Mesendoderm (in vitro differentiated cells): Measurements from ENCODE around the gene FAM216A.

Source experiments
- DNase-seq: peaks from one replicate; pipeline ENCODE4 v3.0.0; 2013
- H2AK5ac ChIP-seq: 2 replicates; pipeline ENCODE4 v1.6.1; 2013; ENCODE audit warnings: low read length, inconsistent platforms
- H2BK120ac ChIP-seq: 2 replicates; pipeline ENCODE4 v1.6.1; 2013; ENCODE audit warnings: low read depth, mild to moderate bottlenecking, low read length, moderate library complexity, mixed read lengths
- H2BK15ac ChIP-seq: replicated peaks from 2 replicates; pipeline ENCODE4 v1.6.1; 2013; ENCODE audit warnings: low read depth, mild to moderate bottlenecking, moderate library complexity
- H2BK5ac ChIP-seq: 2 replicates; pipeline ENCODE4 v1.6.1; 2013; ENCODE audit warnings: low read length, inconsistent platforms
- H3K18ac ChIP-seq: 2 replicates; pipeline ENCODE4 v1.6.1; 2013; ENCODE audit warnings: mild to moderate bottlenecking, low read length, mixed read lengths
- H3K23ac ChIP-seq: one replicate; pipeline ENCODE4 v1.6.1; 2013; ENCODE audit warnings: low read length
- H3K27ac ChIP-seq: 2 replicates; pipeline ENCODE4 v1.5.1; 2013; ENCODE audit warnings: low read depth, mild to moderate bottlenecking, inconsistent platforms, low read length, moderate library complexity
- H3K27me3 ChIP-seq: 2 replicates; pipeline ENCODE4 v1.6.1; 2013; ENCODE audit warnings: low read length, control low read depth, mild to moderate bottlenecking, inconsistent platforms; ENCODE audit not compliant: insufficient read depth, poor library complexity
- H3K36me3 ChIP-seq: 2 replicates; pipeline ENCODE4 v1.6.1; 2013; ENCODE audit warnings: low read length, inconsistent platforms; ENCODE audit not compliant: control insufficient read depth, insufficient read depth
- H3K4ac ChIP-seq: one replicate; pipeline ENCODE4 v1.6.1; 2013; ENCODE audit warnings: low read depth, mild to moderate bottlenecking, low read length, moderate library complexity
- H3K4me1 ChIP-seq: 2 replicates; pipeline ENCODE4 v1.6.1; 2013; ENCODE audit warnings: low read depth, low read length, inconsistent platforms; ENCODE audit not compliant: control insufficient read depth
- H3K4me2 ChIP-seq: 2 replicates; pipeline ENCODE4 v1.6.1; 2013; ENCODE audit warnings: low read length
- H3K4me3 ChIP-seq: 2 replicates; pipeline ENCODE4 v1.5.1; 2013; ENCODE audit warnings: mild to moderate bottlenecking, low read length
- H3K56ac ChIP-seq: one replicate; pipeline ENCODE4 v1.6.1; 2013; ENCODE audit warnings: low read length
- H3K79me1 ChIP-seq: 2 replicates; pipeline ENCODE4 v1.6.1; 2013; ENCODE audit warnings: low read length, inconsistent platforms
- H3K79me2 ChIP-seq: 2 replicates; pipeline ENCODE4 v1.6.1; 2013; ENCODE audit warnings: mild to moderate bottlenecking, low read length; ENCODE audit not compliant: control insufficient read depth, insufficient read depth
- H3K9ac ChIP-seq: 2 replicates; pipeline ENCODE4 v1.6.1; 2013; ENCODE audit warnings: low read length, inconsistent platforms
- H4K5ac ChIP-seq: one replicate; pipeline ENCODE4 v1.6.1; 2013; ENCODE audit warnings: low read length
- H4K8ac ChIP-seq: one replicate; pipeline ENCODE4 v1.6.1; 2013; ENCODE audit warnings: low read depth, mild to moderate bottlenecking, control low read depth, low read length, moderate library complexity
- WGBS: extraction: QIAGEN DNeasy Blood & Tissue Kit; methylation state at CpG from one replicate; pipeline ENCODE4 v1.1.7; 2013; ENCODE audit warnings: low lambda C conversion rate, missing lambda C conversion rate; ENCODE audit not compliant: insufficient coverage; ENCODE audit errors: extremely low coverage; 5-methylcytosine and 5-hydroxymethylcytosine counted together

Gene FAM216A

GRCh38 chr12:110501399-110501751 is 32.7 kb downstream of the FAM216A start:
- peak overlapping the region; percentile 15 for H3K27ac ChIP-seq
- H3K79me2 ChIP-seq = peaks cover 2% of the 10 kb centered on the region
- peak; percentile 48 for DNase-seq
- no peak overlapping the region for H4K8ac ChIP-seq
- no peak overlapping the region for H2BK120ac ChIP-seq
- H3K79me1 ChIP-seq = no peaks in the 10 kb centered on the region
- no CpG with 5 or more reads among the region's 17 CpGs for WGBS
- H3K36me3 ChIP-seq = no peaks in the 10 kb centered on the region
- no peak overlapping the region for H2AK5ac ChIP-seq
- peak overlapping the region; percentile 59 for H3K4me2 ChIP-seq
- no peaks in the 10 kb centered on the region for H3K4me1 ChIP-seq
- no peak overlapping the region for H3K4ac ChIP-seq
- H3K4me3 ChIP-seq = peak overlapping the region; percentile 81
- peak overlapping the region; percentile 90 for H3K56ac ChIP-seq
- no peak overlapping the region for H2BK5ac ChIP-seq
- no peak overlapping the region for H4K5ac ChIP-seq
- H3K27me3 ChIP-seq = no peaks in the 10 kb centered on the region
- no peak overlapping the region for H2BK15ac ChIP-seq
- H3K9ac ChIP-seq = peak overlapping the region; percentile 83
- H3K18ac ChIP-seq = no peak overlapping the region
- H3K23ac ChIP-seq = no peak overlapping the region

GRCh38 chr12:110501752-110502738 is 33.4 kb downstream of the FAM216A start, which contains the start of the genes RAD9B and VPS29:
Gene RAD9B, plus strand, starts transcription at chr12:110502331. Its CDS starts 7 bp downstream, at chr12:110502338.
Gene VPS29, minus strand, starts transcription at chr12:110502111. Its CDS starts 60 bp downstream, at chr12:110502051.
- H3K4ac ChIP-seq = no peak within 1 kb of the TSS
- H3K27me3 ChIP-seq = no peaks in the 10 kb centered on the region
- no peak within 1 kb of the TSS for H3K23ac ChIP-seq
- H2BK5ac ChIP-seq = no peak within 1 kb of the TSS
- peak within 1 kb of the TSS; percentile 59 for H3K4me2 ChIP-seq
- no peak within 1 kb of the TSS for H4K5ac ChIP-seq
- no peaks in the 10 kb centered on the region for H3K79me1 ChIP-seq
- no peaks in the 10 kb centered on the region for H3K36me3 ChIP-seq
- H3K18ac ChIP-seq = no peak within 1 kb of the TSS
- no peak within 1 kb of the TSS for H2BK15ac ChIP-seq
- H3K4me3 ChIP-seq = peak within 1 kb of the TSS; percentile 81
- DNase-seq = peak; percentile 99
- H3K27ac ChIP-seq = peak within 1 kb of the TSS; percentile 15
- H3K56ac ChIP-seq = peak within 1 kb of the TSS; percentile 90
- H2AK5ac ChIP-seq = no peak within 1 kb of the TSS
- H3K9ac ChIP-seq = peak within 1 kb of the TSS; percentile 83
- H4K8ac ChIP-seq = no peak within 1 kb of the TSS
- H3K79me2 ChIP-seq = peaks cover 2% of the 10 kb centered on the region
- H2BK120ac ChIP-seq = no peak within 1 kb of the TSS
- H3K4me1 ChIP-seq = no peaks in the 10 kb centered on the region
- WGBS = no CpG with 5 or more reads among the region's 61 CpGs

GRCh38 chr12:110503432-110503831 is 34.8 kb downstream of the FAM216A start:
- H3K79me2 ChIP-seq = peaks cover 2% of the 10 kb centered on the region
- no peak overlapping the region for H2BK5ac ChIP-seq
- no peak overlapping the region for H3K27ac ChIP-seq
- H2AK5ac ChIP-seq = no peak overlapping the region
- H3K56ac ChIP-seq = no peak overlapping the region
- H3K4ac ChIP-seq = no peak overlapping the region
- no peak overlapping the region for H2BK15ac ChIP-seq
- no peak overlapping the region for H2BK120ac ChIP-seq
- no peak overlapping the region for H3K4me2 ChIP-seq
- no peak overlapping the region for H3K9ac ChIP-seq
- no peak overlapping the region for H3K4me3 ChIP-seq
- H3K23ac ChIP-seq = no peak overlapping the region
- no CpG with 5 or more reads among the region's 1 CpG for WGBS
- H3K36me3 ChIP-seq = no peaks in the 10 kb centered on the region
- DNase-seq = no peak
- H3K79me1 ChIP-seq = no peaks in the 10 kb centered on the region
- no peaks in the 10 kb centered on the region for H3K27me3 ChIP-seq
- no peak overlapping the region for H4K5ac ChIP-seq
- H3K4me1 ChIP-seq = no peaks in the 10 kb centered on the region
- no peak overlapping the region for H4K8ac ChIP-seq
- no peak overlapping the region for H3K18ac ChIP-seq

- H2BK5ac ChIP-seq = no peak overlapping the region
- H2BK15ac ChIP-seq = no peak overlapping the region
- H3K9ac ChIP-seq = no peak overlapping the region
- no peak overlapping the region for H2AK5ac ChIP-seq
- no peaks in the 10 kb centered on the region for H3K79me2 ChIP-seq
- no peak overlapping the region for H2BK120ac ChIP-seq
- no peak overlapping the region for H4K8ac ChIP-seq
- no peak overlapping the region for H3K23ac ChIP-seq
- no peaks in the 10 kb centered on the region for H3K79me1 ChIP-seq
- no peak overlapping the region for H3K4me3 ChIP-seq
- H3K4me1 ChIP-seq = no peaks in the 10 kb centered on the region
- H3K56ac ChIP-seq = no peak overlapping the region
- no peak overlapping the region for H3K4ac ChIP-seq
- no peak overlapping the region for H4K5ac ChIP-seq
- no CpG with 5 or more reads among the region's 3 CpGs for WGBS
- H3K27me3 ChIP-seq = no peaks in the 10 kb centered on the region
- no peak overlapping the region for H3K4me2 ChIP-seq
- no peaks in the 10 kb centered on the region for H3K36me3 ChIP-seq
- H3K27ac ChIP-seq = no peak overlapping the region
- DNase-seq = no peak
- no peak overlapping the region for H3K18ac ChIP-seq
Measured at GRCh38 chr12:110505332-110505731, 36.7 kb downstream of the FAM216A start.

- no peak overlapping the region for H3K27ac ChIP-seq
- H2BK120ac ChIP-seq = no peak overlapping the region
- H3K4me1 ChIP-seq = no peaks in the 10 kb centered on the region
- no peak overlapping the region for H3K4me2 ChIP-seq
- no peaks in the 10 kb centered on the region for H3K27me3 ChIP-seq
- no peak overlapping the region for H2BK15ac ChIP-seq
- H3K23ac ChIP-seq = no peak overlapping the region
- WGBS = no CpG with 5 or more reads among the region's 4 CpGs
- no peak overlapping the region for H2AK5ac ChIP-seq
- no peak overlapping the region for H2BK5ac ChIP-seq
- no peak overlapping the region for H3K4me3 ChIP-seq
- H4K5ac ChIP-seq = no peak overlapping the region
- H3K18ac ChIP-seq = no peak overlapping the region
- no peak overlapping the region for H3K56ac ChIP-seq
- peak; percentile 19 for DNase-seq
- no peak overlapping the region for H4K8ac ChIP-seq
- H3K79me1 ChIP-seq = no peaks in the 10 kb centered on the region
- H3K79me2 ChIP-seq = no peaks in the 10 kb centered on the region
- no peak overlapping the region for H3K4ac ChIP-seq
- no peak overlapping the region for H3K9ac ChIP-seq
- H3K36me3 ChIP-seq = no peaks in the 10 kb centered on the region
Measured at GRCh38 chr12:110508071-110508586, 39.5 kb downstream of the FAM216A start.
